Left renal pelvis (tissue), 4 donors: Measurements from ENCODE around the gene MIER1. TPM values are rescaled to one million over a fixed set of nuclear protein-coding genes. Genes with fewer than 3 reads are reported as not detected.
"Not testable (repeated sequence)": the region's sequence is repeated elsewhere in the genome, so short reads cannot be mapped to it uniquely, and the experiment has no call there.

Experiments
- DNase-seq, 4 donors: peaks; one replicate each; pipeline ENCODE4 v3.0.0-alpha.2; 2013; ENCODE audit warnings: low read depth in 4 of 4, low spot score in 3 of 4
- polyA plus RNA-seq, 4 donors: library from polyadenylated mRNA; unstranded; fragments of 120-200 nt; gene quantifications; one replicate each; pipeline ENCODE4 v1.2.1, GENCODE V29; 2013; ENCODE audit not compliant: insufficient read length in 4 of 4

MIER1 gene
- polyA plus RNA-seq, 4 donors = 34.5 to 51.1 (median 37.8) TPM

DNA sequence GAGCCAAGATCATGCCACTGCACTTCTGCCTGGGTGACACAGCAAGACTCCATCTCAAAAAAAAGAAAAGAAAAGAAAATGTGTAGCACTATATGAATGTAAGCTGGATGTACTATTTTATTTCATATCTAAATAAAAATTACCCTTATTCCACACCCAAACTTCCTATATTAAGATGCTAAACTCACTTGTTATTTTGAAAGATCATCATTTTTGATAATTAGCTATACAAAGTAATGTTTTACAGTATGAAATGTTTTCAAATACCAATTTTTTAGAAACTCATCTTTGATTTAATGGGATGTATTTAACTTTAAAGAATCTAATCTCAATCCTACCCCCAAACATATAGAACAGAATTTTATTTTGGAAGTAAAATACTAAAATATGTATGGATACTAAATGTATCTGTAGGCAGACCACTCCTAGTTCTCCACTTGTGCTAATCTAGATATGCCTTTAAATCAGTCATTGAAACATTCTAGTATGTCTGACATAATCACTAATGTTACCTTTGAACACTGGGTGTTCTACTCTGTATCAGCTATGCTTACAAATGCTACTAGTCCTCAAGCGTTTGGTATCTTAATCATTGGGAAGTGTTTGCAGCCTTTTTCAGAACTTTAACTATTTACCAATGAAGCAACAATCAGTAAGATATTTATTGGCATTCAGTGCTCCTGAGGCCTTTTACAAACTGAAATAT lies 12.9 kb downstream of the MIER1 start:
- DNase-seq = no peak

DNA sequence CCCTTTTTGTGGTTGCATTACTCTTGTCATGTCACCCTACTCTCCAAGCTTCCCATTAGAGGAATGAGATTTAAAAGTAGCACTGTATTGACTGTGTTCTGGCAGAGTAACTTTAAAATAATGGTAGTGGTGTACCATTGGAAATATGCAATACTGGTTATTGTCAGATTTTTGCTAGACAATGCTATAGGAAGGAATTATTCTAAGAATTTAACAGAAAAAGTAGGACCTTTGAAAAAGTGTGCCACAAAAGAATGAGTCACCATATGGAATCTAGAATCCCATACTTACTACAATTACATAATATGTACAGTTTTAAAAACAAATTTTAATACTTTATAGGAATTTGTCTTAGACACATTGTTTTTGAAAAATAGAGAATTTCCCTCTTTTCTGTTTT lies 13.8 kb downstream of the MIER1 start:
- DNase-seq = no peak

DNA sequence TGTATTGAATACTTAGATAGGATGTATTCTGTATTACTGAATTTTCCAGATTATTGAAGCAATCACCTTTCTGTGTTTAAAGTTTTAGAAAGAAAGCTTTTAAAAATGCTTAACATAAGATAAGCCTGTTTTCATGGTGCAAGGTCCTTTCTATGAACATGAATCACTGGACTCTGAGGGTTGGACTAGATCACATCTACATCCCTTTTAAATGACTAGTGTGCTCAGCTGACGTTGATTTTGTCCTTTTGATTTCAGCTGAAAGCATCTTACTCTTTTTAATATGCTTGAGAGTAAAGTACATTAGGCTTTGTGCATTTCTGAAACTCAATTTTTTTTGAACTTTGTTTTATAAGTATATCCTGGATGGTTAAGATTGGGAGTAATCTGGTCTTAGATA lies 16.2 kb downstream of the MIER1 start:
- no peak for DNase-seq

DNA sequence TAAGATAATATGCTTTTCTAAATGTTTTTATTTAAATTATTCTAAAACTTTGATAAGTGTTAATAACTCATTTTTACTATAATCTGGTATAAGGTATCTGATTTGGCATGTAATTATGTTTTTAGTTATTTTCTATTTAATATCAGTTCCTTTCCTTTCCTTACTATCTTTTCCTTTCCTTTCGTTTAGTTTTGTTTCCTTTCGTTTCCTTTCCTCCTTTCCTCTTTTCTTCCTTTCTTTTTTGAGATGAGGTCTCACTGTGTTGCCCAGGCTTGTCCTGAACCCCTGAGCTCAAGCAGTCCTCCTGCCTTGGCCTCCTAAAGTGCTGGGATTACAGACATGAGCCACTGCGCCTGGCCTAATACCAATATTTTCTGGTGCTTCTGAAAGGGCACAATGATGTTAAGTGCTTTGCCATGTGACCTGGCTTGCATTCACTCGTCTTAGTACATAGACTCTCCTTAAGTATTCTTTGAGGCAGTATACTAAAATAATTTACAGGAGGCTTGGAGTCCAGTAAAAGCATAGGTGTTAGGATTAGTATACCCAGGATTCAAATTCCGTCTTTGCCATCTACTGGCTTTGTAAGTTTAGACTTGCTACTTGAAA lies 18.7 kb downstream of the MIER1 start:
- no peak for DNase-seq

DNA sequence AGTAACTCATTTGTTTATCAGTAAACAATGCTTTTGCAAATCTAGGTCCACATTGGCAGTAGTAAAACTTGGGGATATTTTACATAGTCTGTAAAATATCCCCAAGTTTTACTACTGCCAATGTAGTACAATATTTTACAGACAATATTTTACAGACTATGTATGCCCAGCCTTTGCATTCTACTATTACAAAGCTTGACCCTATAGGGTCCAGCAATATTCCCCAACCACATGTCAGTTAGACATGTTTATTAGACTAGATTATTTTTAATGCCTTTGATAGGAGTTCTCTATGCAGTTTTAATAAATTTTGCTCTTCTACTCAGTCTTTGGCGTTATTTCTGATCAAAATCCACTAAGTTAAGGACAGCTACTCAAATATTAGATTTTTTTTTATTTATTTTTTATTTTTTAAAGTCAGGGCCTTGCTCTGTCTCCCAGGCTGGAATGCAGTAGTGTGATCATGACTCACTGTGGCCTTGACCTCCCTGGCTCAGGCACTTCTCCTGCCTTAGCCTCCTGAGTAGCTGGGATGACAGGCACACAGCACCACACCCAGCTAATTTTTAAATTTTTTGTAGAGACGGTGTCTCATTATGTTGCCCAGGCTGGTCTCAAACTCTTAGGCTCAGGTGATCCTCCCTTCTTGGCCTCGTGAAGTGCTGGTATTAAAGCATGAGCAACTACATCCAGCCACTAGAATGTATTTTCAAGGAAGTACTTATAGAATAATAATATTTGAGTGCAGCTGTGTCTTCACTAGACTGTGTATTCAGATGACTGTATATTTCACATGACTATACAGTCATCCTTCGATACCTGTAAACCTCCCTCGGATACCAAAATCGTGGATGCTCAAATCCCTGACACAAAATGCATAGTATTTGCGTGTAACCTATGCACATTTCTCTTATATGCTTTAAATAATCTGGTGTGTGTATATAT lies 19.8 kb downstream of the MIER1 start:
- no peak for DNase-seq

DNA sequence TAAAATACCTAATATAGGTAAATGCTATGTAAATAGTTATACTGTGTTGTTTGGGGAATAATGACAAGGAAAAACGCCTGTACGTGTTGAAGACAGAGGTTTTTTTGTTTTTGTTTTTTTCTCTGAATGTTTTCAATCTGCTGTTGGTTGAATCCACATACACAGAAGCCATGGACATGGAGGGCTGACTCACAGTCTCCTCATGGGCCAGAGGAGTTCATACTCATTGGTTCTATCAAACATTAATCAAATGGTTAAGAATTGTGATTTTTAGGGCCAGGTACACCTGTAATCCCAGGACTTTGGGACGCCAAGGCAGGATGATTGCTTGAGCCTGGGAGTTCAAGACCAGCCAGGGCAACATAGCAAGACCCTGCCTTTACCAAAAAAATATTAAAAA lies 20.5 kb downstream of the MIER1 start:
- DNase-seq = no peak

DNA sequence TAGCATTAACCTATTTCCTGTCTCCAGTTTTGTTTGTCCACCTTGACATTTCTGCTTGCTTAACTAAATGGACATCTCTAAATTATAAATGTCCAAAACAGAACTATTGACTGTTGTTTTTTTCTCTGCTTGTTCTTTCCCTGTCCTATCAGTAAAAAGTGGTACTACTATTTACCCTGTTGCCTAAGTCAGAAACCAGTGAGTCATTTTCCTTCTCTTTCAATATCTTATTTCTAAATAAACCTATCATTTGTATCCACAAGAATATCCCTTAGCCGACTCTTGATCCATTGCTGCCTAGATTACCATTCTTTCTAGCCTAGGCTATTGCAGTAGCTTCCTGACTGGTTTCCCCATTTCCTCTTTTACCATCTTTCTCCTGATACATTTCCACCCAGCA lies 22.5 kb downstream of the MIER1 start:
- DNase-seq = no peak

DNA sequence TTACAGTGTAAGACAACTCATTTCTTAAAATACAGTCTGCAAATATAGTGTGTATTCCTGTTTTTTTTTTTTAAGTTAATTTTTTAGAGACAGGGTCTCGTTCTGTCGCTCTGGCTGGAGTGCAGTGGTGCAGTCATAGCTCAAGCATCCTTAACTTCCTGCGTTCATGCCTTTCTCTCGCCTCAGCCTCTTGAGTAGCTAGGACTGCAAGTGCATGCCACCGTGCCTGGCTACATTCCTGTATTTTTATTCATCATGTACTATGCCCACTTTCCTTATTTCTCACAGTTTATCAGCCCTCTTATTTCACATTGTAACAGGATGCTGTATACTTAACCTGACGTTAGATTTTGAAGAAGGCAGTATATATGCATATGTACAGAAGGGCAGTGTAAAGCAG lies 26.7 kb downstream of the MIER1 start:
- DNase-seq = no peak

DNA sequence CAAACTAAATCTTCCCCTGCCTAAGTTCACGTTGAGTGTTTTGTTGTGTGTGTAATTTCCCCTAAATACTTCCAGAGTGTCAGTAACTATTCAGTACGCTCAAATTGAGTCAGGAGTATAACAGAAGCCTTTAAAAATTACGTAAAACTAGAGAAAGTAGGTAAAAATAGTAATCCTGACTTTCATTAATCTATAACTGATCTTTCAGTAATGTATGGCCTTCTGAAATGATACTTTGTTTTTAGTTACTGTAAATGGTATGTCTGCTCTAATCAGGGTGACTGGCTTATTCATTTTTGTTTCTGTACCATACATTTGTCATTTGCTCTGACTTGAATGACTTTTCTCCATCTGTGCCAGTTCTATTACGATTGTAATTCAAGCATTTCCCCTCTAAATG lies 29.4 kb downstream of the MIER1 start:
- DNase-seq = no peak

DNA sequence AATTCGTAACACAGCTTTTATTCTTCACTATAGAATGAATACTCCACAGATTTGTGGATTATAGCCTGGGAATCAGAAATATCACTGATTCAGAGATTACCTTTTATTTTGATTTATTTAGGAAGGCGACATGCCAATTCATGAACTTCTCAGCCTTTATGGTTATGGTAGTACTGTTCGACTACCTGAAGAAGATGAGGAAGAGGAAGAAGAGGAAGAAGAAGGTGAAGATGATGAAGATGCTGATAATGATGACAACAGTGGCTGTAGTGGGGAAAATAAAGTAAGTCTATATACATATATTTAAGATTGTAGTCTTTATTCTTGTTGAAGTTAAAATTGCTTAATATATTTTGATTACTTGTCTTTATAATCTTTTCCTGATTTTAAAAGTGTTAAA lies 33.1 kb downstream of the MIER1 start:
- DNase-seq = no peak

DNA sequence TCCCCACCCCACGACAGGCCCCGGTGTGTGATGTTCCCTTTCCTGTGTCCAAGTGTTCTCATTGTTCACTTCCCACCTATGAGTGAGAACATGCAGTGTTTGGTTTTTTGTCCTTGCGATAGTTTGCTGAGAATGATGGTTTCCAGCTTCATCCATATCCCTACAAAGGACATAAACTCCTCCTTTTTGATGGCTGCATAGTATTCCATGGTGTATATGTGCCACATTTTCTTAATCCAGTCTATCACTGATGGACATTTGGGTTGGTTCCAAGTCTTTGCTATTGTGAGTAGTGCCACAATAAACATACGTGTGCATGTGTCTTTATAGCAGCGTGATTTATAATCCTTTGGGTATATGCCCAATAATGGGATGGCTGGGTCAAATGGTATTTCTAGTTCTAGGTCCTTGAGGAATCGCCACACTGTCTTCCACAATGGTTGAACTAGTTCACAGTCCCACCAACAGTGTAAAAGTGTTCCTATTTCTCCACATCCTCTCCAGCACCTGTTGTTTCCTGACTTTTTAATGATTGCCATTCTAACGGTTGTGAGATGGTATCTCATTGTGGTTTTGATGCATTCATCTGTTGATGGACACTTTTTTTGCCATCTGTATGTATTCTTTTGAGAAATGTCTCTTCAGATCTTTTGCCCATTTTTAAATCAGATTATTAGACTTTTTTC lies 41.5 kb downstream of the MIER1 start:
- DNase-seq = not testable (repeated sequence)

DNA sequence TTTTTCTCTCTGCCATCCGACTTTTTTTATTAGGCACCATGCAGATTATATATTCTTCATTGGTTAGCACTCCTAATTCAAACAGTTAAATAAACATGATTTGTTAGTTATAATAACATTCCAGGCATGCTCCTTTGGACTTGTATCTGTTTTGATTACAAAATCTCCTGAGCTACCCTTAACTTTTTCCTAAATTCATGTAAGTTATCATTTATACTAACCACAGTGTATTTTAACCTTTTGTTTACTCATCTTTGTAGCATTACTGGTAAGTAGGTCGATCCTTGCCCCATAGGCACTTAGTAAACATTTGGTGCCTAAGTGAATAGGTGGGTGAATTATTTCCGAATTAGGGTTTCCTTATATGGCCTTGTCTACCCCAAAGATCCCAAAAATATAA lies 43.8 kb downstream of the MIER1 start:
- no peak for DNase-seq

DNA sequence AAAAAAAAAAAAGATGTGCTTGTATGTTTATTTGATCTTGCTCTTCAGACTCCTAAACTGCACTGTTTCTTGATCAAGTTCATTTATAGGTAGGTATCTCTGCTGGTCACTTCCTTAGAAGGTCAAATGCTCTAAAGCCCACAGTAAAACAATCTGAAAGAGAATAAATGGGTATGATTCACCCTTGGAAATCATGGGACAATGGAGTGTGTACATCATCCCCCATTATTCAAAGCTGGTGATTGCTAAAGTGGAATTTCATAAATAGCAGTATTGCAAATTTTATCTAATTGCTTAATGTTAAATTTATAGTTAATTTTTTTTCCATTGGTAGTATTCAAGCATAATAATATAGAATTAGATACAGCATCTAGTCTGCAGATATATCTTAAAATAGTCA lies 53.4 kb downstream of the MIER1 start:
- no peak for DNase-seq

DNA sequence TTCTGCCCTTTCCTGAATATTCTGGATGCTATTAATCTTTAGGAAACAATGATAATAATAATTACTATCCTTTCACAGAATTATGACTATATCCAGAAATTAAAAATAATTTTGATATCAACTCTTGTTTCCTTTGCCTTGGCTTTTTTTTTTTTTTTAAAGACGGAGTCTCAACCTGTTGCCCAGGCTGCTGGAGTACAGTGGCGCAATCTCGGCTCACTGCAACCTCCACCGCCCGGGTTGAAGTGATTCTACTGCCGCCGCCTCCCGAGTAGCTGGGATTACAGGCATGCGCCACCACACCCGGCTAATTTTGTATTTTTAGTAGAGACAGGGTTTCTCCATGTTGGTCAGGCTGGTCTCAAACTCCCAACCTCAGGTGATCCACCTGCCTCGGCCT lies 54.8 kb downstream of the MIER1 start:
- DNase-seq = not testable (repeated sequence)

DNA sequence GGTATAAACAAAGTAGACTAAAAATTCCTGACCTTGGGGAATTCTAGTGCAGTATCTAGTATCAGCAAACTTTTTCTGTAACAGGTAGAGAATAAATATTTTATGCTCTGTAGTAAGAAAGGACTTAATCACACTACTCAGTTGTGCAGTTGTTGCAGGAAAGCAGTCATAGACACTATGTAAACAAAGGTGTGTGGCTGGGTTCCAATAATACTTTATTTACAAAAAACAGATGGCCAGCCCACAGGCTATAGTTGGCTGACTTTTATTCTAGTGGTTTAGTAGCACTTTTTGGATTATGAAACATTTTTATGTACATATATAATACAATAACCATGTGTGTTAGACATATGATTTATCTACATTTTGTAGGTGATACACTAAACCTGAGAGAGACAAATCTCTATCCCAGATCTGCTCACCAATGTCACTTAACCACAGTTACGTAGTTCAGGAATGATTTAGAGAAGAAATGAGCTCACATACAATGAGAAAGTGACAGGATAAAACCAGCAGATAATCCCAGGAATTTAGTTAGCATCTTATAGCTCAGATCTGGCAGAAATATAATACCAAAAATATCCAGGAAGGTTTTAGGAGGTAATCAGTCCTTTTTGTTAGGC lies 56.1 kb downstream of the MIER1 start:
- DNase-seq = no peak

DNA sequence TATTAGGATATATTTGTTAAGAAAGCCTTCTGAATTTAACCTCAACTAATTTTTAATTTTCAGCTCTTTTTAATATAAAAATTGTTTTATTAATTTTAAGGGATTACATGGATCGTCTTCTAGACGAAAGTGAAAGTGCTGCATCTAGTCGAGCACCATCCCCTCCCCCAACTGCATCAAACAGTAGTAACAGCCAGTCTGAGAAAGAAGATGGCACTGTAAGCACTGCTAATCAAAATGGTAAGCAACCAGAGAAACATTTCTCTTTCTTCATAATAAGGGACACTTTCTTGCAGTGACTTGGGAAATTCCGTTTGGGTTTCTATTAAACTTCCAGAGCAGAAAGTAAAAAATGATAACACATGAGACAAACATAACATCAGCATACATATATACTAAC lies 56.9 kb downstream of the MIER1 start:
- no peak for DNase-seq

DNA sequence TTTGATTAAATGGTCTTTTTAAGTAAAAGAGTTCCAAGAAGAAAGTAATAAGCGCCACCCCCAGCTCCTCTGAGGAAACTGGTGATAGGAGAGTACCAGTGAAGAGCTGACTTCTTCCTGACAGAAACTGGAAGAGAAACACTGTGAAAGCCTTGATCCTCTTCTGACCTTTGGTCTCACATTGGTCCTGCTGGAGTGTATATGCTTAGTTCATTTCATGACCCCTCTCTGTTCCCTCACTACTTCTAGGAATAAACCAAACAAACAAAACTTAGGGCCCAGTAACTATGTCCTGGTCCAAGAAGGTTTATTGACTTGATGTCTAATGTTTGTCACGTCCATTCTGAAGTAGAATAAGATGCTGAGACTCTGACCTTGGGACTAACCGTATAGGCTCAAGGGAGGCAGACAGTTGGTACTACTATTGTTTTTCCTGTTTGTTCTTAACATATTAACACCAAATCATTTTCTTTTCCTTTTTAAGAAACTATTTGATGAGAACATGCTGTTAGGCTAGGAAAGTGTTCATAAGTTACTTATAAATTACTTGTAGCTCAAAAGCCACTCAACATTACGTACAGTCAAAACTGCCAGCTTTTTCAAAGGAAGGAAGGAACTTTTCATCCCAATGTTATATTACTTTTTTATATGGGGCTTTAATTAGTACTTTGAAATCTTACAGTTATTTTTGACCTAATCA lies 57.9 kb downstream of the MIER1 start:
- no peak for DNase-seq

DNA sequence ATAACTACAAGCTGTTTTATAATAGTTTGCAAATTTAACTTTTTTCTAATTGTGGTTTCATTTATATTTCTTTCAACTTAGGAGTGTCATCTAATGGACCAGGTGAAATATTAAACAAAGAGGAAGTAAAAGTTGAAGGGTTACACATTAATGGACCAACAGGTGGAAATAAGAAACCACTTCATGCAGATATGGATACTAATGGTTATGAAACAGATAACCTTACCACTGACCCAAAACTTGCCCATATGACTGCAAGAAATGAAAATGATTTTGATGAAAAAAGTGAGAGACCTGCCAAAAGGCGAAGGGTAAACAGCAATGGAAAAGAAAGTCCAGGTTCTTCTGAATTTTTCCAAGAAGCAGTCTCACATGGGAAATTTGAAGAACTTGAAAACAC lies 59.7 kb downstream of the MIER1 start:
- no peak for DNase-seq

DNA sequence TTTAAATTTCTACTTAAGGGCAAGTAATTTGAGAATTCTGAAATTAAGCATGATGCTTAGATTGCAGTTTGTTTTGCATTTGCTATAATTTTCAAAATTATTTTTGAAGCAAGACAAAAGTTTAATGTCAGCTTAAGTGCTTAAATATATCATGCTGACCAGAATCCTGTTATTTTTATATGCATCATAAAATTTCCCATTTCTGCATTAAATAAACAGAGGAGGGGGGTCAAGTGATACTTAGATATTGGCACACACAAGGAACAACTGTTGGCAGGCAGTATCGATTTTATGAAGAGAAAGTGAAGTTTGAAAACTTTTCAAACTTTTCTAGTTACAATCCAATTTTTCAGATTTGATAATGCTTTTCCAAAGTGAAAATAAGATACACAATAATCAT lies 61.0 kb downstream of the MIER1 start:
- no peak for DNase-seq

DNA sequence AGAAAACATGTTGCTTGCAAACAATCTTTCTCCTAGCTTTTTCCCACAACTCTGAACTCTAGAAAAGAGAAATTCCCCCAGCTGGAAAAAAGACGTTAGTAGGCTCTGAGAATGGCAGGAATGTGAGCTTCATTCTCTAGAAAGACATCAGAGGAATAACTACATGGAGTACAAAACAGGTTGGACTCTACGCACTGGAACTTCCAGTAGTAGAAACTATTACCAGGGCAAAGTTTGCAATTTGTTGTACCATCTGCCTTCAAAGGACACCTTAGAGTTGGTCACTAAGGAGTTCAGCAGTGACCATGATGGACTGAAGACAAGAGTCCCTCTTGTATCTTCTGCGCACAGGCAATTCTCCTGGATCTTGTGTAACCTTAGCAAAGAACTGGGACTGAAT lies 68.3 kb downstream of the MIER1 start:
- DNase-seq = no peak
